Activated CD8-positive, alpha-beta T cell treated with anti-CD3 and anti-CD28 coated beads for 36 hours (primary cell): Measurements from ENCODE around the gene CLDN5. TPM values are rescaled to one million over a fixed set of nuclear protein-coding genes. Genes with fewer than 3 reads are reported as not detected.
A peak's percentile ranks its signal among the peaks of the same experiment; 100 is the strongest.

Experiments
- ATAC-seq: fragments of 200-7000 bp; cut with Tn5 transposase; one replicate; pipeline ENCODE4 v1.10.0; 2021; ENCODE audit warnings: mild to moderate bottlenecking, moderate library complexity
- CTCF ChIA-PET: fragments of 350-600 bp; sonication (Branson Sonifier 250); formaldehyde crosslinking; loops from one replicate; lab custom pipeline; 2021; ENCODE audit warnings: antibody characterized with exemption; lab: Charles Lee
- POLR2A ChIA-PET: fragments of 350-600 bp; sonication (Branson Sonifier 250); formaldehyde crosslinking; loops from one replicate; lab custom pipeline; 2021; ENCODE audit warnings: antibody characterized with exemption; lab: Charles Lee
- DNase-seq: peaks from one replicate; pipeline ENCODE4 v3.0.0-alpha.2; 2020
- H3K27ac Mint-ChIP-seq: one replicate; pipeline ENCODE4 v1.8.0; 2021; ENCODE audit warnings: mild to moderate bottlenecking, mixed read lengths
- H3K27me3 Mint-ChIP-seq: one replicate; pipeline ENCODE4 v1.8.0; 2021; ENCODE audit warnings: mixed read lengths
- H3K36me3 Mint-ChIP-seq: one replicate; pipeline ENCODE4 v1.8.0; 2021; ENCODE audit warnings: low read depth, mixed read lengths
- H3K4me1 Mint-ChIP-seq: one replicate; pipeline ENCODE4 v1.8.0; 2021; ENCODE audit warnings: low read depth, mixed read lengths
- H3K4me3 Mint-ChIP-seq: one replicate; pipeline ENCODE4 v1.8.0; 2021; ENCODE audit warnings: mild to moderate bottlenecking, moderate library complexity, mixed read lengths
- H3K9me3 Mint-ChIP-seq: one replicate; pipeline ENCODE4 v1.8.0; 2021; ENCODE audit warnings: mixed read lengths
- CTCF ChIP-seq: fragments of 200-600 bp; IDR thresholded peaks from one replicate; pipeline ENCODE4 v1.8.0; 2022; ENCODE audit warnings: antibody characterized with exemption, mild to moderate bottlenecking
- intact Hi-C: fragments of 100-400 bp; cut with micrococcal nuclease; formaldehyde crosslinking; loops from one replicate; pipeline ENCODE4 v1.10.0; 2022
- total RNA-seq, 2 experiments: library from RNA; stranded (reverse); gene quantifications; one replicate each; pipeline ENCODE4 v1.2.3, GENCODE V29; 2021

CLDN5 gene
- total RNA-seq, 2 experiments from 2014 or later, result not detected

GRCh38 chr22:19478901-19479354 is 45.3 kb downstream of the CLDN5 start, which contains the start of gene UFD1:
Gene UFD1 (minus strand): TSS chr22:19479193. CDS start chr22:19479085, 108 bp downstream.
- peak; percentile 56 for ATAC-seq
- intact Hi-C loops, result no loop called here
- H3K27ac Mint-ChIP-seq, result peak within 1 kb of the TSS; percentile 99
- H3K9me3 Mint-ChIP-seq, result no peaks in the 10 kb centered on the region
- peak; percentile 84 for DNase-seq
- TF ChIP-seq CTCF, result no peak
- peaks cover 33% of the 10 kb centered on the region for H3K36me3 Mint-ChIP-seq
- H3K4me1 Mint-ChIP-seq, result peaks cover 26% of the 10 kb centered on the region
- POLR2A ChIA-PET, result interaction anchor here (0.7 to 1.8 kb wide), 7 partner anchors 10 to 52 kb away, joined by 3 to 7 read pairs (median 5); partner anchors contain the start of gene HIRA
- no peaks in the 10 kb centered on the region for H3K27me3 Mint-ChIP-seq
- H3K4me3 Mint-ChIP-seq, result peak within 1 kb of the TSS; percentile 99
- CTCF ChIA-PET, result interaction anchor here (1.5 to 2.3 kb wide), 2 partner anchors 98 to 151 kb away, joined by 3 to 12 read pairs; no protein-coding TSS in a partner anchor

GRCh38 chr22:19478045-19478900 is 45.9 kb downstream of the CLDN5 start:
- Mint-ChIP-seq H3K36me3 (peaks cover 33% of the 10 kb centered on the region), H3K9me3 (no peaks in the 10 kb centered on the region), H3K27me3 (no peaks in the 10 kb centered on the region), H3K27ac (peak overlapping the region; percentile 82), H3K4me1 (peaks cover 26% of the 10 kb centered on the region), H3K4me3 (peak overlapping the region; percentile 99)
- peak; percentile 33 for DNase-seq
- intact Hi-C loops, result no loop called here
- ATAC-seq, result no peak
- CTCF ChIA-PET, result interaction anchor here (0.6 to 2.3 kb wide), 6 partner anchors 96 to 334 kb away, joined by 3 to 12 read pairs (median 4); partner anchors contain the start of genes ESS2 and SLC25A1
- POLR2A ChIA-PET, result interaction anchor here (0.6 to 1.8 kb wide), 8 partner anchors 16 to 524 kb away, joined by 3 to 13 read pairs (median 5); partner anchors contain the start of gene HIRA
- TF ChIP-seq CTCF, result no peak

- DNase-seq, result no peak
- no peaks in the 10 kb centered on the region for H3K27me3 Mint-ChIP-seq
- peak; percentile 32 for TF ChIP-seq CTCF
- H3K4me3 Mint-ChIP-seq, result peak overlapping the region; percentile 99
- no peaks in the 10 kb centered on the region for H3K9me3 Mint-ChIP-seq
- no peak for ATAC-seq
- POLR2A ChIA-PET, result interaction anchor here (0.6 to 1.5 kb wide), 6 partner anchors 17 to 523 kb away, joined by 3 to 13 read pairs (median 4); partner anchors contain the start of gene HIRA
- intact Hi-C loops, result no loop called here
- peaks cover 26% of the 10 kb centered on the region for H3K4me1 Mint-ChIP-seq
- peak overlapping the region; percentile 82 for H3K27ac Mint-ChIP-seq
- peaks cover 28% of the 10 kb centered on the region for H3K36me3 Mint-ChIP-seq
- CTCF ChIA-PET, result interaction anchor here (0.6 to 2.3 kb wide), 6 partner anchors 95 to 333 kb away, joined by 3 to 12 read pairs (median 4); partner anchors contain the start of genes ESS2 and SLC25A1
Observed at GRCh38 chr22:19477321-19478044, 46.7 kb downstream of the CLDN5 start.

GRCh38 chr22:19476023-19476422 is 48.2 kb downstream of the CLDN5 start:
- Mint-ChIP-seq H3K4me3 (no peak overlapping the region), H3K27ac (no peak overlapping the region), H3K4me1 (peaks cover 25% of the 10 kb centered on the region), H3K36me3 (peaks cover 32% of the 10 kb centered on the region), H3K27me3 (no peaks in the 10 kb centered on the region), H3K9me3 (no peaks in the 10 kb centered on the region)
- POLR2A ChIA-PET, result no interaction called here
- CTCF ChIA-PET, result no interaction called here
- no peak for ATAC-seq
- TF ChIP-seq CTCF, result no peak
- intact Hi-C loops, result no loop called here
- DNase-seq, result no peak
